Activated gamma-delta T cell (primary cell): ENCODE data around the gene RTRAF.

Source experiments
- DNase-seq: peaks from one replicate; lab custom pipeline; 2025; lab: John Stamatoyannopoulos, UW
- total RNA-seq, 2 donors: gene quantifications; one replicate each; lab custom pipeline; 2026; lab: John Stamatoyannopoulos, UW

The RTRAF gene
- total RNA-seq = 111 to 114 reads per million in 2 donors

GRCh38 chr14:51989293-51990234 is at the start of gene RTRAF:
TSS of gene RTRAF (plus strand) at chr14:51989546. CDS start at chr14:51989640, 94 bp downstream.
- peak; percentile 86 for DNase-seq

DNA sequence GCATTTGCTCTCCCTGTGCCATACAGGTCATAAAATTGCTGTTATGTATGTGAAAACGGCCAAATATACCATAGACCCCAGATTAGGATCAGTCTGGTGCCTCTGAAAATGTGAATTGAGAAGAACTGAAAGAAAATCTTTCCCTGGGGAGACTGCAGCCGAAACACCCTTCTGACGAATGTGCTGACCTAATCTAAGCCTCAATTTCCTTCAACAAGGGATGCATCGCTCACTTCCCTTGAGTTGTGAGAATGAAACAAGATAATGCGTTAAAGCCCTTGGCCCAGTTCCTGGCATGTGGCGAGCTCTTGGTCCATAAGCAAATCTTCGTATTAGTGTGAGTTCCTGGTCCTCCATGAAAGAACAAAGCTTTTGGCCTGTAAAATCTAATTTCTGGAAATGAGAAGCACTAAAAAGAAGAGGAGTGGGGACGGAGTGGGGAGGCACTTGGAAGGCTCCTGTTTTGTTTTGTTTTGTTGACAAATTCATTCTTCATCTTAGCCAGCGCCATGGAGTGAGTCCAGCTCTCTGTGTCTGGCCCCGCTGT is 49.5 kb upstream of the RTRAF start:
- DNase-seq = no peak

GRCh38 chr14:51942971-51943370 is 46.4 kb upstream of the RTRAF start:
- no peak for DNase-seq

DNA sequence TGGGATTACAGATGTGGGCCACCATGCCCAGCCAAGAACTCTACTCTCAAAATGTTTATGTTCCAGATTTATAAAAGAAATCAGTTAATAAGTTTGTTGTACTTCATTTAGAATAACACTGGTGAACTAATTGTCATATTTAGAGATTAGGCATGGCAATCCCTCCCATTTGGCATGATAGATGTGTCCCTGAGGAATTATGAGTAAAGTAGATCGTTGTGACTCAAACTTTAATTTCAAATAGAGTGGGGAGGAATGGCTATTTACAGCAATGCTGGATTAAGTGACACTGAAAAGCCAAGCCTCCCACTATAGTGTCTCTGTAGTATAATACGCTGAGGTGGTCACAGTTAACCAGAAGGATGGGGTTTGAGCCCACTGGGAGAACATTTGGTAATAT is 39.3 kb upstream of the RTRAF start:
- DNase-seq = no peak

- DNase-seq = no peak
These were observed 37.7 kb upstream of the RTRAF start for GRCh38 chr14:51951656-51952055.

- no peak for DNase-seq
These were observed 35.3 kb upstream of the RTRAF start for GRCh38 chr14:51954031-51954430.

GRCh38 chr14:51954657-51955056 is 34.7 kb upstream of the RTRAF start:
- no peak for DNase-seq

DNA sequence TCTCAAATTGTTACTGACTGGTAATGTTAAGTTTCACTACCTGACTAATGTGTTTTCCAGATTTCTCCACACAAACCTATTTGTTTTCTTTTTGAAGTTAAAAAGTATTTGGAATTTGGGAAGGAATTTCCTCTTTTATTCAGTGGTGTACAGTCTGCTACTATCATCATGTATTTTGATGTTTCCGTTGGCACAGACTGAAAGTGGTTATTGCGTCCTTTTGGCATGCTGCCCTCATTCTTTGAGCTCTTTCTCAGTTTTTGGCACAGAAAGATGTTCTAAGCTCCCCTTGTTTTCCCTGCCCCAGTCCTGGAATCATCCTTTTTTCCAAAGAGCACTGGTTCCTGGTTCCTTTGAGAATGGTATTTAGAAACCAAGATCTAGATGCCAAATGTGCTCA is 31.4 kb upstream of the RTRAF start:
- DNase-seq = no peak

DNA sequence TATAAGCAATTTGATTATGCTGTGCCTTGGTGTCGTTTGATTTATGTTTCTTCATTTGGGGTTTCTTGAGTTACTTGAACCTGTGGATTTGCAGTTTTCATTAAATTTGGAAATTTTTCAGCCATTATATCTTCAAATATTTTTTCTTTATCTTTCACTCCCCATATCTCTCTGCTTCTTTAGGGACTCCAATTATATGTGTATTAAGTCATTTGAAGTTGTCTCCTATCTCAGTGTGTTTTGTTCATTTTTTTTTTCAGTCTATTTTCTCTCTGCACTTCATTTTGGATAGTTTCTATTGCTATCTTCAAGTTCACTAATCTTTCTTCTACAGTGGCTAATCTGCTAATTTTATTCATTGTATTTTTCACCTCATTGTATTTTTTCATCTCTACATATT is 29.4 kb upstream of the RTRAF start:
- no peak for DNase-seq

GRCh38 chr14:51960866-51961265 is 28.5 kb upstream of the RTRAF start:
- DNase-seq = no peak

DNA sequence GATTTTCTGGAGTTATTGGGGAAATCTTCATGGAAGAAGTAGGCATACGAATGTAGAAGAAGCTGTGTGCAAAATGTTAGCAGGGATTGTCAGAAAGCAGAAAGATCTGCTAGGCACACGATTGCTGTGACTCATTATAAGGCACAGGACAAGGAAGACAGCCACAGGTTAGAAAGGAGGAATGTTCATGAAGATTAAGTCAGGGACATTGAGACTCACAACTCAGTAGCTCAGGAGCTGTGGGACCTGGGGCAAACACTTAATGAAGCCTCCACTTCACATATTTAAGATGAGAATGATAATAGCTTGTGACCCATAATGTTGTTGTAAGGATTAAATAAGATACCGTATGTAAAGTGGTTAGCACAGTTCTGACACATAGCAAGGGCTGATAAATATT is 26.6 kb upstream of the RTRAF start:
- DNase-seq = no peak

- DNase-seq = no peak
These were observed 26.1 kb upstream of the RTRAF start for GRCh38 chr14:51963286-51963685.

- no peak for DNase-seq
These were observed 21.8 kb upstream of the RTRAF start for GRCh38 chr14:51967521-51967920.

GRCh38 chr14:51969852-51970540 is 19.4 kb upstream of the RTRAF start:
- no peak for DNase-seq

- DNase-seq = no peak
These were observed 16.8 kb upstream of the RTRAF start for GRCh38 chr14:51972566-51972965.

- no peak for DNase-seq
These were observed 12.3 kb upstream of the RTRAF start for GRCh38 chr14:51977075-51977474.

GRCh38 chr14:51978681-51979085 is 10.7 kb upstream of the RTRAF start:
- no peak for DNase-seq

DNA sequence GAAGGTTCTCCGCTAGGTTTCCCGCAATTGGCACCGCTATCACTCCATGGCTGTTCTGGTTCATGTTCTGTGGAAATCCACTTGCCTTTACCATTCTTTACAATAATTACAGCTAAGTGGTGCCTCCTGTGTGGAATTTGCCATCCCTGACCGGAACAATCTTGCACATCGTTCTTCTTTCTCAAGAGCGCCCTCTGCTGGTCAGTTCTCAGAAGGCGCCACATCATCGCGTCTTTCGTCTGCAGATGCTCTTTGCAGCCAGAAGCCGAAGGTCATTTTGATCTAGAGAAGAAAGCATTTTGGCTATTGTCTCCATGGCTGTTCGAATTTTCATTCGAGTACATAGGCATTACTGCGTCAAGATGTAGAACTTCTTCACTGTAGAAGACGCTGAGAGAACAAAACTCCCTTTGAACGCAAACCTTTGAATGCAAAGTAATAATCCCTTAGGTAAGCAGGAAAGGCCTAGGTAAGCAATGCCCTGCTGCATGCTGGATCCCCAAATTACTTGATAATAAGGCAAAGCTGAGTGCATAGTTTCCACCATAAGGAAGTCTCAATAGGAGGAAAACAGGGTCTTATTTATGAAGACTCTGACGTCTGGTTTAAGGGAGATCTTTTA is 10.1 kb upstream of the RTRAF start:
- no peak for DNase-seq

- no peak for DNase-seq
These were observed 8.0 kb upstream of the RTRAF start for GRCh38 chr14:51981218-51981854.

- no peak for DNase-seq
These were observed 1.1 kb upstream of the RTRAF start for GRCh38 chr14:51988221-51988620.

DNA sequence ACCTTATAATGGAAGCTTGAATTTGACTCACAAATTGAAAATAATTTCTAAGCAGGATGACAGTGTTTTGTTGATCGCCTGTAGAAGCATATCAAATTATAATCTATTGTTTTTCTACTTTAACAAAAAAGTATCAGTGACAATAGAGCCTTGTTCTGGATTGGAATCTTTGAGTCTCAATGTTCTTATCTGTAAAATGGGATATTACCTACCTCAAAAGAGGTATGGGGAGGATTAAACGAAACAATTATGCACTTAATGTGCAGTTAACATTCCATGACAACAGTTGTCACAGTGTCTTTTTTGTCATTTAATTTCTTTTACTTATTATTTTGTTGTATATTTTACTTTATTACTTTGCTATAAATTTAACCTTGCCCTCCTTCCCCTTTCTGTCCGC is 1.1 kb downstream of the RTRAF start:
- no peak for DNase-seq
